HEK293T (cell line): ENCODE data around the gene RUFY4.

Experiments used
- CTCF ChIA-PET: fragments of 350-600 bp; formaldehyde crosslinking; extraction: SDS; loops from one replicate; lab custom pipeline; 2021; ENCODE audit warnings: antibody characterized with exemption, inconsistent platforms; lab: Yijun Ruan, JAX
- POLR2A ChIA-PET: fragments of 350-600 bp; formaldehyde crosslinking; extraction: SDS; loops from one replicate; lab custom pipeline; 2020; ENCODE audit warnings: antibody characterized with exemption, inconsistent platforms; lab: Yijun Ruan, JAX
- DNase-seq: peaks from one replicate; pipeline ENCODE4 v3.0.0; 2012; ENCODE audit warnings: mixed read lengths; ENCODE audit errors: extremely low spot score
- ARNT ChIP-seq: fragments of 450-650 bp; IDR thresholded peaks from 2 replicates; pipeline ENCODE4 v1.6.1; 2017; ENCODE audit warnings: mild to moderate bottlenecking
- BHLHE40 ChIP-seq: fragments of 450-650 bp; IDR thresholded peaks from 2 replicates; pipeline ENCODE4 v1.6.1; 2016; ENCODE audit warnings: mild to moderate bottlenecking, moderate library complexity, borderline replicate concordance
- CTBP1 ChIP-seq: fragments of 450-650 bp; IDR thresholded peaks from 2 replicates; pipeline ENCODE4 v1.6.1; 2016; ENCODE audit warnings: borderline replicate concordance
- ELF4 ChIP-seq: fragments of 450-650 bp; IDR thresholded peaks from 2 replicates; pipeline ENCODE4 v1.6.1; 2017; ENCODE audit warnings: antibody characterized with exemption
- FOXA1 ChIP-seq: fragments of 450-650 bp; IDR thresholded peaks from 2 replicates; pipeline ENCODE4 v1.6.1; 2016; ENCODE audit warnings: mild to moderate bottlenecking
- FOXK2 ChIP-seq: fragments of 450-650 bp; IDR thresholded peaks from 2 replicates; pipeline ENCODE4 v1.6.1; 2016; ENCODE audit warnings: mild to moderate bottlenecking
- FOXM1 ChIP-seq: fragments of 450-650 bp; IDR thresholded peaks from 2 replicates; pipeline ENCODE4 v1.6.1; 2017; ENCODE audit warnings: mild to moderate bottlenecking, borderline replicate concordance
- HDGF ChIP-seq: fragments of 450-650 bp; IDR thresholded peaks from 2 replicates; pipeline ENCODE4 v1.6.1; 2017; ENCODE audit warnings: antibody characterized with exemption, borderline replicate concordance
- L3MBTL2 ChIP-seq: fragments of 450-650 bp; conservative IDR thresholded peaks from 2 replicates; pipeline ENCODE4 v1.6.1; 2016; ENCODE audit warnings: mild to moderate bottlenecking
- LEF1 ChIP-seq: fragments of 450-650 bp; IDR thresholded peaks from 2 replicates; pipeline ENCODE4 v1.6.1; 2017; ENCODE audit warnings: mild to moderate bottlenecking, borderline replicate concordance
- NFRKB ChIP-seq: fragments of 450-650 bp; IDR thresholded peaks from 2 replicates; pipeline ENCODE4 v1.6.1; 2016; ENCODE audit warnings: mild to moderate bottlenecking, moderate library complexity
- SP1 ChIP-seq: fragments of 450-650 bp; IDR thresholded peaks from 2 replicates; pipeline ENCODE4 v1.6.1; 2017
- SUZ12 ChIP-seq: fragments of 450-650 bp; IDR thresholded peaks from 2 replicates; pipeline ENCODE4 v1.6.1; 2016; ENCODE audit warnings: mild to moderate bottlenecking
- TARDBP ChIP-seq: fragments of 450-650 bp; IDR thresholded peaks from 2 replicates; pipeline ENCODE4 v1.6.1; 2016
- ZNF384 ChIP-seq: fragments of 450-650 bp; IDR thresholded peaks from 2 replicates; pipeline ENCODE4 v1.6.1; 2016
- TF ChIP-seq, protein P1 (sequence below): fragments of 450-650 bp; IDR thresholded peaks from 2 replicates; pipeline ENCODE4 v1.6.1; 2016

The RUFY4 gene

DNA sequence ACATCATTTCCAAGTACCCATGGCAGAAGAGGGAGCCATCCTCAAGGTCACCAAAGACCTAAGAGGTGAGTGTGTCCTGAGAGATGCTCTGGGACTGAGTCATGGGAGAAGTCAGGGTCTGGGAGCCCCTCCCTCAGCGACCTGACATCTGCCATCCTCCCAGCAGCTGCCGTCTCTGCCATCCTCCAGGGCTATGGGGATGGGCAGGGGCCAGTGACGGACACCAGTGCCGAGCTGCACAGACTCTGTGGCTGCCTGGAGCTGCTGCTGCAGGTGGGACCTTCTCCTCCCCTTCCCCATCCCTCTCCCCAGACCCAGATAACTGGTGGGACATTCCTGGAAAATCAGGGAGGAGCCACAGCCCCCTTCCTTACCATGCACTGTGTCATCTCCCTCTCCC lies 1.5 kb downstream of the RUFY4 start:
- ChIA-PET POLR2A (no interaction called here), CTCF (interaction anchor here (0.6 to 1.1 kb wide), 2 partner anchors 171 to 285 kb away, joined by 3 read pairs; no protein-coding TSS in a partner anchor)
- TF ChIP-seq CTBP1 (no peak), SUZ12 (no peak), FOXK2 (no peak), ELF4 (no peak), FOXA1 (no peak), ZNF384 (no peak), SP1 (no peak), NFRKB (no peak), LEF1 (no peak), FOXM1 (no peak), ARNT (no peak), BHLHE40 (no peak)
- TF ChIP-seq, protein P1, sequence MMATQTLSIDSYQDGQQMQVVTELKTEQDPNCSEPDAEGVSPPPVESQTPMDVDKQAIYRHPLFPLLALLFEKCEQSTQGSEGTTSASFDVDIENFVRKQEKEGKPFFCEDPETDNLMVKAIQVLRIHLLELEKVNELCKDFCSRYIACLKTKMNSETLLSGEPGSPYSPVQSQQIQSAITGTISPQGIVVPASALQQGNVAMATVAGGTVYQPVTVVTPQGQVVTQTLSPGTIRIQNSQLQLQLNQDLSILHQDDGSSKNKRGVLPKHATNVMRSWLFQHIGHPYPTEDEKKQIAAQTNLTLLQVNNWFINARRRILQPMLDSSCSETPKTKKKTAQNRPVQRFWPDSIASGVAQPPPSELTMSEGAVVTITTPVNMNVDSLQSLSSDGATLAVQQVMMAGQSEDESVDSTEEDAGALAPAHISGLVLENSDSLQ = no peak

DNA sequence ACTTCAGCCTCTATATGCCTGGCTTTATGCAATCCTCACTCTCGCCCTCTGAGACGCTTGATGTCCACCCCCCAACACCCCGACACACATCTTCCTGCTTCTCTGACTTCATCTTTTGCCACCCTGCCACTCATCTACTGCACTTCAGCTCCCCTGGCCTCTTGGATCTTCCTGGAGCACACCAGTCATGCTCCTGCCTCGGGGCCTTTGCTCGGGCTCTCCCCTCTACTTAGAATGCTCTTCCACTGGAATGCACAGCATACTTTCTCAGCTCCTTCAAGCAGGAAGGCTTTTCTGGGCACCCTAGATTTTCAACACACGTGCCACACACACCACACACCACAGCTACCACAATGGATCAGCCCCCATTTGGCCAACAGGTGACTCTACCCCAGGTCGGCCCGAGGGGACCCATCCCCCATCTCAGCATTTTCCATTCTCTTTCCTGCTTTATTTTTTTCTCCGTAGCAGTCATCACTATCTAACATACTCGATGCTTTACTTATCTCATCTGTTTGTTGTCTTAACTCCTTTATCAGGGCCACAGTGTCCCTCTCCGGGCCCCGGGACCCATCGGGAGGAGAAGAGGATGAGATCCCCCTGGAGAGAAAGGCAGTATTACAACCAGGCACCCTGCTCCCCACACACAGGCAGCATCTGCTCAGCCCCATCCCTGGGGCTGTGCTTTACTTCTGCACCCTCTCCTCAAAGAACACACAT lies 2.3 kb downstream of the RUFY4 start:
- CTCF ChIA-PET = interaction anchor here (0.9 kb wide), 1 partner anchor 8 kb away, joined by 3 read pairs; no protein-coding TSS in a partner anchor
- no peak for DNase-seq
- POLR2A ChIA-PET = no interaction called here
- TF ChIP-seq SP1 (no peak), TARDBP (no peak), FOXA1 (no peak), CTBP1 (no peak), FOXM1 (no peak), LEF1 (no peak), SUZ12 (no peak), HDGF (no peak), ELF4 (no peak), NFRKB (no peak), BHLHE40 (no peak), ZNF384 (no peak), ARNT (no peak), L3MBTL2 (no peak), FOXK2 (no peak)
- TF ChIP-seq, protein P1 = no peak

More for the DNA sequence above, 1.5 kb downstream of the RUFY4 start:
- DNase-seq = no peak

DNA sequence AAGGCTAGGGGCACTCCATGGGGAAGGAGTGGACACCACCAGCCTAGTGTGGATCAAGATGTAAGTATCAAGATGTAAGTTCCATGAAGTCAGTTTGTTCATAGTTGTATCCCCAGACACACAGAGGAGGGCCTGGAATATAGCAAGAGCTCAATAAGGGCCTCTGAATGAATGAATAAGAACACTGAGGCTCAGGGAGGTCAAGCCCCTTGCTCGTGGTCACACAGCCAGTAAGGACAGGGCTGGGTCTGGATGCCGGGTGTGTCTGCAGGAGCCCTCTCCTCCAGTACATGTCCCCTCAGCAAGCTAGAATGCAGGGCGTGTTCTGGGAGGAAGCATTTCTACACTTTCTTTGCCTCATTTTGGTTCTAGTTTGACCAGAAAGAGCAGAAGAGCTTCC lies 2.9 kb downstream of the RUFY4 start:
- DNase-seq = no peak
- no peak for TF ChIP-seq TARDBP
- no peak for TF ChIP-seq BHLHE40
- no peak for TF ChIP-seq L3MBTL2
- TF ChIP-seq CTBP1 = no peak
- no peak for TF ChIP-seq ELF4
- no peak for TF ChIP-seq FOXM1
- no peak for TF ChIP-seq SUZ12
- no peak for TF ChIP-seq FOXA1
- TF ChIP-seq, protein P1 = no peak
- TF ChIP-seq LEF1 = no peak
- TF ChIP-seq ZNF384 = no peak
- no peak for TF ChIP-seq SP1
- no peak for TF ChIP-seq NFRKB
- TF ChIP-seq HDGF = no peak
- no peak for TF ChIP-seq ARNT
- no peak for TF ChIP-seq FOXK2
- CTCF ChIA-PET = interaction anchor here (0.9 kb wide), 1 partner anchor 9 kb away, joined by 3 read pairs; no protein-coding TSS in a partner anchor
- POLR2A ChIA-PET = no interaction called here

DNA sequence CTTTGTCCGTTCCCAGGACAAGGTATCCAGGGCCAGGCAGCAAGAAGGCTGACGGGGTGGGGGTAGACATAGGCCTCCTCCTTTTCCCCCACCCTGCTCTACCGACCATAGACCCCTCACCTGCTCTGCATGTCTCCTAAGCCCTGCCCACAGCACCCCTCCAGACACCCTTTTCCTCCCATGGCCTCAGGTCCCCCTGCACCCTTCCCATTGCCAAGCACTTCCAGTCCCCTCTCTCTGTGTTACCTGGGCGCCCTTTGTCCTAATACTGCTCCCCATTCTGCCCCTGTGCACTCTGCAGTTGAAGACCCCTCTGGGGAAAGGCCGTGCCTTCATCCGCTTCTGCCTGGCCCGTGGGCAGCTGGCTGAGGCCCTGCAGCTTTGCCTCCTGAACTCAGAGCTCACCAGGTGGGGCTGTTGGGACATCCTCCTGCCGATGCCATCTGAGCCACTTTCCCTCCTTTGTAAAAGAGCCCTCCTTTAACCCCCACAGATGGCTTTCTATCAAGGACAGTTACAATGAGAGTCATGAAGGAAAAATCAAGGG lies 3.5 kb downstream of the RUFY4 start:
- ChIA-PET CTCF (interaction anchor here (0.9 kb wide), 1 partner anchor 9 kb away, joined by 3 read pairs; no protein-coding TSS in a partner anchor), POLR2A (no interaction called here)
- no peak for DNase-seq
- no peak for TF ChIP-seq FOXA1
- no peak for TF ChIP-seq SP1
- no peak for TF ChIP-seq LEF1
- TF ChIP-seq SUZ12 = no peak
- TF ChIP-seq CTBP1 = no peak
- TF ChIP-seq ELF4 = no peak
- TF ChIP-seq, protein P1 = no peak
- TF ChIP-seq FOXM1 = no peak
- TF ChIP-seq NFRKB = no peak

DNA sequence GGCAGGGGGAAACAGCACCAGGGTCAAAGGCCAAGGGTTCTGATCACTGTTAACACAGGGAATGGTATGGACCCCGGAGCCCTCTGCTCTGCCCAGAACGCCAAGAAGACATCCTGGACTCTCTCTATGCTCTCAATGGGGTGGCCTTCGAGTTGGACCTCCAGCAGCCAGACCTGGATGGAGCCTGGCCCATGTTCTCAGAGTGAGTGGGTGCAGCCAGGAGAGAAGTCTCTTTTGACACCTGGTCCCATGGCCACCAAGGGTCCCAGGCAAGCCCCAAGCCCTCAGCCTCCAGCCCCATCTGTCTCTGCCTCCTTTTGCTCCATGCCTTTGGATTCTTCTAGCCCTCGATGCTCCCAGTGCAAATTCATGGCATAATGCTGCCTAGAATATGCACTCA lies 4.1 kb downstream of the RUFY4 start:
- TF ChIP-seq FOXM1 = no peak
- no peak for TF ChIP-seq ELF4
- TF ChIP-seq, protein P1 = no peak
- TF ChIP-seq FOXK2 = no peak
- TF ChIP-seq ARNT = no peak
- no peak for TF ChIP-seq SP1
- TF ChIP-seq FOXA1 = no peak
- no peak for TF ChIP-seq NFRKB
- no peak for TF ChIP-seq CTBP1
- no peak for TF ChIP-seq HDGF
- TF ChIP-seq L3MBTL2 = no peak
- no peak for TF ChIP-seq TARDBP
- TF ChIP-seq BHLHE40 = no peak
- no peak for TF ChIP-seq SUZ12
- no peak for TF ChIP-seq LEF1
- TF ChIP-seq ZNF384 = no peak
- ChIA-PET CTCF (interaction anchor here (0.6 to 1.2 kb wide), 2 partner anchors 9 to 15 kb away, joined by 4 read pairs; no protein-coding TSS in a partner anchor), POLR2A (no interaction called here)
- DNase-seq = no peak
